SU-DHL-6 (cell line): ENCODE results near the gene NTM.

Experiments used
- CTCF ChIP-seq: fragments of 200-600 bp; sonication (generic); IDR thresholded peaks from one replicate; pipeline ENCODE4 v1.5.1; 2017; ENCODE audit warnings: antibody characterized with exemption, mild to moderate bottlenecking, low read length, moderate library complexity; ENCODE audit not compliant: insufficient read depth, poor library complexity, severe bottlenecking
- EZH2phosphoT487 ChIP-seq: fragments of 200-600 bp; sonication (generic), shearing (Covaris generic); conservative IDR thresholded peaks from 2 replicates; pipeline ENCODE4 v1.6.1; 2018; ENCODE audit warnings: mild to moderate bottlenecking, antibody characterized with exemption, low read length, moderate library complexity, mixed read lengths

- TF ChIP-seq CTCF = no peak
- TF ChIP-seq EZH2phosphoT487 = no peak
Measured at GRCh38 chr11:131945706-131946105, 575.3 kb downstream of the NTM start.
